ENCODE results near the gene CLEC2L. TPM values are rescaled to one million over a fixed set of nuclear protein-coding genes. Genes with fewer than 3 reads are reported as not detected.

The CLEC2L gene
- total RNA-seq, 1 experiment from 2014 or later = not detected

DNA sequence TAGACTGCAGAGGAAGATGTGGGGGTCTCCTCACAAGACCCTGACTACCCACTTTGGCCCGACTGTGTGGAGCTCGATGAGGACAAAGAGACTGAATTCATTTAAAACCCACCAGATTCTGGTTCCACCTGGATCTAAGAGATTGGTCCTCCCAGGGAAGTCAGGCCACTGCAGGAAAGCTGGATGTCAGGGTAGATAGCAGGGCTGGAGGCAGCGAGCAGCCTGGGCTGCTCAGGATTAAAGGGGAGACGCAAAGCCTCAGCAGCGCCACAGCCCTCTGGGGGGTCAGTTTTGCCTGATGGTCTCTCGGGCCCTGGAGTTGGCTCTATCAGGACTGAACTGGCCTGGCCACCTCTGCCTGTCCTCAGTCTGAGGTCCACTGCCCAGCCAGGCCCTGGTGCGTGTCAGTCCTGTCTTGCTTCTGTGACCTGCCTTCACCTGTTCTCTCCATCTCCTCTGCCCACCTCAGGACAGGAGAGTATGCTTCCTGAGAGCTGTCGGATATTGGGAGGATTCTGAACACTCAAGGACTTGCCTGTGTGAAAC, 27.8 kb upstream of the CLEC2L start:
- peaks cover 53% of the 10 kb centered on the region for H3K27me3 Mint-ChIP-seq (ENCODE audit: unreplicated experiment)
- CTCF ChIA-PET = interaction anchor here (0.8 kb wide), 1 partner anchor 11 kb away, joined by 3 read pairs; no protein-coding TSS in a partner anchor
- intact Hi-C loops (cut with micrococcal nuclease; ENCODE audit: unreplicated experiment) = no loop called here
- H3K36me3 Mint-ChIP-seq (ENCODE audit: insufficient read depth, unreplicated experiment) = peaks cover 9% of the 10 kb centered on the region
- DNase-seq = no peak
- no peaks in the 10 kb centered on the region for H3K4me1 Mint-ChIP-seq (ENCODE audit: low read depth, unreplicated experiment)
- H3K9me3 Mint-ChIP-seq (ENCODE audit: low read depth, unreplicated experiment) = peaks cover 2% of the 10 kb centered on the region
- TF ChIP-seq, protein P1, sequence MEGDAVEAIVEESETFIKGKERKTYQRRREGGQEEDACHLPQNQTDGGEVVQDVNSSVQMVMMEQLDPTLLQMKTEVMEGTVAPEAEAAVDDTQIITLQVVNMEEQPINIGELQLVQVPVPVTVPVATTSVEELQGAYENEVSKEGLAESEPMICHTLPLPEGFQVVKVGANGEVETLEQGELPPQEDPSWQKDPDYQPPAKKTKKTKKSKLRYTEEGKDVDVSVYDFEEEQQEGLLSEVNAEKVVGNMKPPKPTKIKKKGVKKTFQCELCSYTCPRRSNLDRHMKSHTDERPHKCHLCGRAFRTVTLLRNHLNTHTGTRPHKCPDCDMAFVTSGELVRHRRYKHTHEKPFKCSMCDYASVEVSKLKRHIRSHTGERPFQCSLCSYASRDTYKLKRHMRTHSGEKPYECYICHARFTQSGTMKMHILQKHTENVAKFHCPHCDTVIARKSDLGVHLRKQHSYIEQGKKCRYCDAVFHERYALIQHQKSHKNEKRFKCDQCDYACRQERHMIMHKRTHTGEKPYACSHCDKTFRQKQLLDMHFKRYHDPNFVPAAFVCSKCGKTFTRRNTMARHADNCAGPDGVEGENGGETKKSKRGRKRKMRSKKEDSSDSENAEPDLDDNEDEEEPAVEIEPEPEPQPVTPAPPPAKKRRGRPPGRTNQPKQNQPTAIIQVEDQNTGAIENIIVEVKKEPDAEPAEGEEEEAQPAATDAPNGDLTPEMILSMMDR (IDR thresholded peaks at IDR 0.05; ENCODE audit: unreplicated experiment) = no peak
- no TSS peak for BruUV-seq (replicated peaks)
- H3K4me3 Mint-ChIP-seq (ENCODE audit: low read depth, unreplicated experiment) = no peak overlapping the region
- H3K27ac Mint-ChIP-seq (ENCODE audit: unreplicated experiment) = no peak overlapping the region

DNA sequence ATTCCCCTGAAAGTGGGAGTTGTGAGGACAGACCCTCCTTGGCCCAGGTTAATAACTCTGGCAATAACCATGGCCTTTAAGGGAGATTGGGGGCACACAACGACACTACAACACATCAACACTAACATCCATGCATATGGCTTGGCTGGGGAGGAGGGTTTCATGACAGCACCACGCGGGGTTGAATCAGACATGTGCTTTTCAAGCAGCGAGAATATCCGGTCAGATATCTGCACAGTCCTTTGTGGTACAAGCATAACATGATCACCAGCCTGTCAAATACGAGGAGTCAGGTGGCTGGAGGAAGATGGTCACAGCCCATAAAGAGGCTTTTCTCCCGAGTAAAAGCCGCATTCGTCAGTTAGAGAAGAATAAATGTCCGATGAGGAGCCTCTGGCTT, 27.0 kb upstream of the CLEC2L start:
- Mint-ChIP-seq H3K27me3 (ENCODE audit: unreplicated experiment) (peaks cover 46% of the 10 kb centered on the region), H3K36me3 (ENCODE audit: insufficient read depth, unreplicated experiment) (peaks cover 11% of the 10 kb centered on the region), H3K9me3 (ENCODE audit: low read depth, unreplicated experiment) (peaks cover 2% of the 10 kb centered on the region), H3K4me3 (ENCODE audit: low read depth, unreplicated experiment) (no peak overlapping the region), H3K4me1 (ENCODE audit: low read depth, unreplicated experiment) (no peaks in the 10 kb centered on the region), H3K27ac (ENCODE audit: unreplicated experiment) (no peak overlapping the region)
- BruUV-seq (replicated peaks) = no TSS peak
- intact Hi-C loops (cut with micrococcal nuclease; ENCODE audit: unreplicated experiment) = no loop called here
- DNase-seq = no peak
- CTCF ChIA-PET = no interaction called here
- TF ChIP-seq, protein P1 (IDR thresholded peaks at IDR 0.05; ENCODE audit: unreplicated experiment) = no peak

DNA sequence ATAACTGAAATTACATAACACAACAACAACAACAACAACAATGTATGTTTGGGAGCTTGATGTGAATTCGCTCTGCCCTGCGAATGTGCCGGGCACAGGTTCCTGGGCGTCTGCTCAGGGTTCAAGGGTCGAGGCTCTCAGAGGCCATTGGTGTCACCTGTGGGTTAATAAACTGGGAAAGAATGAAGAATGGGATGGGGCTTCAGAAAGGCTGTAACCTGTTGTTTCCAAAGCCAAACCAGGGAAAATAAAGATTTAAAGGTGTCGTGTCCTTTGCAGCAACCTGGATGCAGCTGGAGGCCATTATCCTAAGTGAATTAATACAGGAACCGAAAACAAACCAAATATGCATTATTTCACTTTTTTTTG, 22.7 kb upstream of the CLEC2L start:
- TF ChIP-seq, protein P1 (IDR thresholded peaks at IDR 0.05; ENCODE audit: unreplicated experiment) = no peak
- intact Hi-C loops (cut with micrococcal nuclease; ENCODE audit: unreplicated experiment) = loop anchor here (5.0 kb wide), 1 partner anchor 502 kb away; no protein-coding TSS in a partner anchor

GRCh38 chr7:139502226-139502625, 21.3 kb upstream of the CLEC2L start:
- intact Hi-C loops (cut with micrococcal nuclease; ENCODE audit: unreplicated experiment) = loop anchor here (5.0 kb wide), 1 partner anchor 500 kb away; no protein-coding TSS in a partner anchor
- H3K27me3 Mint-ChIP-seq (ENCODE audit: unreplicated experiment) = peaks cover 26% of the 10 kb centered on the region
- BruUV-seq (replicated peaks) = no TSS peak
- no peaks in the 10 kb centered on the region for H3K4me1 Mint-ChIP-seq (ENCODE audit: low read depth, unreplicated experiment)
- no peak overlapping the region for H3K27ac Mint-ChIP-seq (ENCODE audit: unreplicated experiment)
- no peak for DNase-seq
- no peak overlapping the region for H3K4me3 Mint-ChIP-seq (ENCODE audit: low read depth, unreplicated experiment)
- TF ChIP-seq, protein P1 (IDR thresholded peaks at IDR 0.05; ENCODE audit: unreplicated experiment) = no peak
- no peaks in the 10 kb centered on the region for H3K9me3 Mint-ChIP-seq (ENCODE audit: low read depth, unreplicated experiment)
- CTCF ChIA-PET = no interaction called here
- peaks cover 11% of the 10 kb centered on the region for H3K36me3 Mint-ChIP-seq (ENCODE audit: insufficient read depth, unreplicated experiment)

More for the DNA sequence above, 22.7 kb upstream of the CLEC2L start:
- H3K36me3 Mint-ChIP-seq (ENCODE audit: insufficient read depth, unreplicated experiment) = peaks cover 11% of the 10 kb centered on the region
- H3K4me1 Mint-ChIP-seq (ENCODE audit: low read depth, unreplicated experiment) = no peaks in the 10 kb centered on the region
- peaks cover 41% of the 10 kb centered on the region for H3K27me3 Mint-ChIP-seq (ENCODE audit: unreplicated experiment)
- CTCF ChIA-PET = interaction anchor here (3.1 kb wide), 1 partner anchor 120 kb away, joined by 17 read pairs; no protein-coding TSS in a partner anchor
- H3K27ac Mint-ChIP-seq (ENCODE audit: unreplicated experiment) = no peak overlapping the region
- BruUV-seq (replicated peaks) = no TSS peak
- DNase-seq = no peak
- H3K9me3 Mint-ChIP-seq (ENCODE audit: low read depth, unreplicated experiment) = no peaks in the 10 kb centered on the region
- H3K4me3 Mint-ChIP-seq (ENCODE audit: low read depth, unreplicated experiment) = peak overlapping the region; percentile 85

Measured in Calu3 (cell line).